Measurements from ENCODE around the gene ZMIZ1. TPM values are rescaled to one million over a fixed set of nuclear protein-coding genes. Genes with fewer than 3 reads are reported as not detected.
A peak's percentile ranks its signal among the peaks of the same experiment; 100 is the strongest.

The ZMIZ1 gene
- total RNA-seq, 1 donor from 2014 or later: 84.7 TPM

DNA sequence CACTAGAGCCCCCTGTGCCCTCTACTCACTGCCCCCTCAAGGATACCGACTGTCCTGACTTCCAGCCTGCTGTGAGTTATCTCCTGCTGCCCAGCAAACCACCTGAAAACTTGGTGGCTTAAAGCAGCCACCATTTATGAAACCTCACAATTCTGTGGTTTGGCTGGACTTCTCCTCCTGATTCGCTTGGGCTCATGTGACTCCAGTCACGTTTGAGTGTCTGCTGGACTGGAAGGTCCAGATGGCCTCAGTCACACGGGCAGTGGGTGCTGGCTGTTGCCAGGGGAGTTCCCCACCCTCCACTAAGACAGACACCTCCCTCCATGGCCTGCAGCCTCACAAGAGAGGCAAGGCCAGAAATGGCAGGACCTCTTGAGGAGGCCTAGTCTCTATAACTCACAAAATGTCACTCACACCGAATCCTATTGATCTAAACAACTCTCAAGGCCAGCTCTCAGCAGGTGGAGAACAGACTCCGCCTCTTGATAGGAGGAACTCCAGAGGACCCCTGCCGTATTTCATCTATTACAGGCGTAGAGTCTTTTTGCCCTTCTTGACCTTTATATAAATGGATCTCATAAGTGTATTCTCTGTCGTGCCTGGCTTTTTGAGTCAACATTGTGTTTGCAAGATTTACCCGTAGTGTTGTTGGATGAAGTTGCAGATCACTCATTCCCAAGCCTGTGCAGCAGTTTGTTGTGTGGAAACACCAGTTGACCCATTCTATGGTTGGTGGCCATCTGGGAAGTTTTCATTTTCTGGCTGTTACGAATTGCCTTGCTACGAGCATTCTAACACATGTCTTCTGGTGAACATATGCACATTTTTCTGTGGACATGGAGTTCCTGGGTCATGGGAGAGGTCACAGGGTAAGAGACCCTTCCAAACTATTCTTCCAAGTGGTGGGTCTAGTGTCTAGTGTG lies 48.3 kb downstream of the ZMIZ1 start:
- Histone ChIP-seq H3K27me3 (no peaks in the 10 kb centered on the region), H3K27ac (peak overlapping the region; percentile 55), H3K4me1 (peaks cover 63% of the 10 kb centered on the region), H3K4me3 (no peak overlapping the region), H3K36me3 (peaks cover 33% of the 10 kb centered on the region), H3K9me3 (no peaks in the 10 kb centered on the region)
- peak; percentile 76 for DNase-seq
- intact Hi-C loops (cut with DNase I): no loop called here
- TF ChIP-seq, protein P1, sequence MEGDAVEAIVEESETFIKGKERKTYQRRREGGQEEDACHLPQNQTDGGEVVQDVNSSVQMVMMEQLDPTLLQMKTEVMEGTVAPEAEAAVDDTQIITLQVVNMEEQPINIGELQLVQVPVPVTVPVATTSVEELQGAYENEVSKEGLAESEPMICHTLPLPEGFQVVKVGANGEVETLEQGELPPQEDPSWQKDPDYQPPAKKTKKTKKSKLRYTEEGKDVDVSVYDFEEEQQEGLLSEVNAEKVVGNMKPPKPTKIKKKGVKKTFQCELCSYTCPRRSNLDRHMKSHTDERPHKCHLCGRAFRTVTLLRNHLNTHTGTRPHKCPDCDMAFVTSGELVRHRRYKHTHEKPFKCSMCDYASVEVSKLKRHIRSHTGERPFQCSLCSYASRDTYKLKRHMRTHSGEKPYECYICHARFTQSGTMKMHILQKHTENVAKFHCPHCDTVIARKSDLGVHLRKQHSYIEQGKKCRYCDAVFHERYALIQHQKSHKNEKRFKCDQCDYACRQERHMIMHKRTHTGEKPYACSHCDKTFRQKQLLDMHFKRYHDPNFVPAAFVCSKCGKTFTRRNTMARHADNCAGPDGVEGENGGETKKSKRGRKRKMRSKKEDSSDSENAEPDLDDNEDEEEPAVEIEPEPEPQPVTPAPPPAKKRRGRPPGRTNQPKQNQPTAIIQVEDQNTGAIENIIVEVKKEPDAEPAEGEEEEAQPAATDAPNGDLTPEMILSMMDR (IDR thresholded peaks at IDR 0.05): no peak
- peak; percentile 50 for ATAC-seq

DNA sequence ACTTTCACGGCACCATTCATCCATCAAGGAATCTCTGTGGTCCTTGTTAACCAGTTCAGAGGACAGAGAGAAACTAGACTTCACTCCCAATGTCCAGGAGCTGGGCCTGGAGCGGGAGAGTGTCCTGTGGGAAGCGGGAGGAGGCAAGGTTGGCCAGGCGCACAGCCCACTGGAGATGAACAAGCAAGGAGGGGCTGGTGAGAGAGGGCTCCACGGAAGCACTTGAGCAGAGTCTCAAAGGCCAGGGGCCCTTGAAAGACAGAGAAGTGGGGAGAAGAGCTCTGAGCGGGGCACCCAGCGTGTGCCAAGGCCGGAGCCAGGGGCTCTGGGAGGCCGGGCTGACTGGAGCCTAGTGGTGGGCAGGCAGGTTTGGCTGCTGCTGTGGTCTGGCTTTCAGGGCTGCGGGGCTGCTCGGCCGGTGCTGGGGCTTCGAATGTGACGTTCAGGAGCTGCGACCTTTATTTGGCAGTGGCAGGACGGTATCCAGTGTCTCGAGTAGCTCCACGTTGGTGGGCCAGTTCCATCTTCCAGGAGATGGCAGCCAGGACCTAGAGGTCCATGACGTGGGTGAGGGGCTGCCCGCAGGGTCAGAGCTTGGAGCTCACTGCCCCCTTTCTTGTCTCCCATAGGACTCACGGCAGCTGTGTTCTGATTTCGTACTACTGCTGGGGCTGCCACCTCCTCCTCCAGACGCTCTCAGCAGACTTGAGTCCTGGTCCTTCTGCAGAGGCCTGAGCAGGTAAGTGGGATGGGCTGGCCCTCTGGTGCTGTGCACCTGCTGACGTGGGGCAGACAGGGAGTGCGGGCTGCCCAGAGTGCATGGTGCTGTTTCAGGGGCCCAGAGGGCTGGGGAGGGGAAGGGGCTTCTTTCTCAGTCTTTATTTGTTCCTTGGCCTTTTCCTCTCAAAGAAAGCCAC lies 49.8 kb downstream of the ZMIZ1 start:
- H3K27me3 ChIP-seq: no peaks in the 10 kb centered on the region
- peaks cover 48% of the 10 kb centered on the region for H3K4me1 ChIP-seq
- no peak overlapping the region for H3K4me3 ChIP-seq
- H3K27ac ChIP-seq: peak overlapping the region; percentile 4
- no peaks in the 10 kb centered on the region for H3K9me3 ChIP-seq
- peaks cover 42% of the 10 kb centered on the region for H3K36me3 ChIP-seq
- intact Hi-C loops (cut with DNase I): no loop called here
- peak; percentile 33 for ATAC-seq
- no peak for DNase-seq
- TF ChIP-seq, protein P1 (IDR thresholded peaks at IDR 0.05): no peak

GRCh38 chr10:79119306-79119705 lies 50.5 kb downstream of the ZMIZ1 start:
- Histone ChIP-seq H3K9me3 (no peaks in the 10 kb centered on the region), H3K27me3 (no peaks in the 10 kb centered on the region), H3K36me3 (peaks cover 50% of the 10 kb centered on the region), H3K4me3 (no peak overlapping the region), H3K4me1 (peaks cover 43% of the 10 kb centered on the region), H3K27ac (peak overlapping the region; percentile 4)
- TF ChIP-seq, protein P1 (IDR thresholded peaks at IDR 0.05): no peak
- intact Hi-C loops (cut with DNase I): no loop called here
- no peak for DNase-seq
- ATAC-seq: no peak

DNA sequence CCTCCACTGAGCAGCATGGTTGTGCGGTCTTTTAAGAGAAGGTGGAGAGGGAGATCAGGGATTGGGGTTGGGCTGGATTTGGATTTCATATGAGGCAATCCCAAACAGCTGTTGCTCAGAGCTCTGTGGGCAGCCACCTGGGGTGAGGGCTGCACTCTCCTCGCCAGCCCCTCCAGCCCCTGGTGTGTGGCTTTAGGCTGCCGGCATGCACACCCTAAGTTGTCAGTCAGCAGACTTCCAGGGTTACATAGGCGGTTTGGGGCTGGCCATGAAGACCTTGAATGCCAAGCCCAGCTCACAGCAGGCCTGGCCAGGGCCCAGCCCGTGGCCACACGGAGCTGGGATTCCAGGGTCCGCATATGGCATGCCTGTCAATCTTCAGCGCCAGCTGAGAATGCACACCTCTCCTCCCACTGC lies 54.8 kb downstream of the ZMIZ1 start:
- TF ChIP-seq, protein P1 (IDR thresholded peaks at IDR 0.05): no peak
- Histone ChIP-seq H3K4me1 (peaks cover 29% of the 10 kb centered on the region), H3K27me3 (no peaks in the 10 kb centered on the region), H3K9me3 (no peaks in the 10 kb centered on the region), H3K36me3 (peaks cover 67% of the 10 kb centered on the region), H3K4me3 (no peak overlapping the region), H3K27ac (no peak overlapping the region)
- DNase-seq (no peak), ATAC-seq (no peak)
- intact Hi-C loops (cut with DNase I): no loop called here

GRCh38 chr10:79124066-79124465 lies 55.3 kb downstream of the ZMIZ1 start:
- ATAC-seq: no peak
- intact Hi-C loops (cut with DNase I): no loop called here
- no peak for DNase-seq
- TF ChIP-seq, protein P1 (IDR thresholded peaks at IDR 0.05): no peak
- Histone ChIP-seq H3K27me3 (no peaks in the 10 kb centered on the region), H3K27ac (no peak overlapping the region), H3K36me3 (peaks cover 63% of the 10 kb centered on the region), H3K9me3 (no peaks in the 10 kb centered on the region), H3K4me3 (no peak overlapping the region), H3K4me1 (peaks cover 29% of the 10 kb centered on the region)
